Activated CD8-positive, alpha-beta T cell treated with anti-CD3 and anti-CD28 coated beads for 36 hours (primary cell): ENCODE measurements around the gene PGBD1. TPM values are rescaled to one million over a fixed set of nuclear protein-coding genes. Genes with fewer than 3 reads are reported as not detected.

Experiments
- ATAC-seq: fragments of 200-7000 bp; cut with Tn5 transposase; one replicate; pipeline ENCODE4 v1.10.0; 2021; ENCODE audit warnings: mild to moderate bottlenecking, moderate library complexity
- CTCF ChIA-PET: fragments of 350-600 bp; sonication (Branson Sonifier 250); formaldehyde crosslinking; loops from one replicate; lab custom pipeline; 2021; ENCODE audit warnings: antibody characterized with exemption; lab: Charles Lee
- POLR2A ChIA-PET: fragments of 350-600 bp; sonication (Branson Sonifier 250); formaldehyde crosslinking; loops from one replicate; lab custom pipeline; 2021; ENCODE audit warnings: antibody characterized with exemption; lab: Charles Lee
- DNase-seq: peaks from one replicate; pipeline ENCODE4 v3.0.0-alpha.2; 2020
- H3K27ac Mint-ChIP-seq: one replicate; pipeline ENCODE4 v1.8.0; 2021; ENCODE audit warnings: mild to moderate bottlenecking, mixed read lengths
- H3K27me3 Mint-ChIP-seq: one replicate; pipeline ENCODE4 v1.8.0; 2021; ENCODE audit warnings: mixed read lengths
- H3K36me3 Mint-ChIP-seq: one replicate; pipeline ENCODE4 v1.8.0; 2021; ENCODE audit warnings: low read depth, mixed read lengths
- H3K4me1 Mint-ChIP-seq: one replicate; pipeline ENCODE4 v1.8.0; 2021; ENCODE audit warnings: low read depth, mixed read lengths
- H3K4me3 Mint-ChIP-seq: one replicate; pipeline ENCODE4 v1.8.0; 2021; ENCODE audit warnings: mild to moderate bottlenecking, moderate library complexity, mixed read lengths
- H3K9me3 Mint-ChIP-seq: one replicate; pipeline ENCODE4 v1.8.0; 2021; ENCODE audit warnings: mixed read lengths
- CTCF ChIP-seq: fragments of 200-600 bp; IDR thresholded peaks from one replicate; pipeline ENCODE4 v1.8.0; 2022; ENCODE audit warnings: antibody characterized with exemption, mild to moderate bottlenecking
- intact Hi-C: fragments of 100-400 bp; cut with micrococcal nuclease; formaldehyde crosslinking; loops from one replicate; pipeline ENCODE4 v1.10.0; 2022
- total RNA-seq, 2 experiments: library from RNA; stranded (reverse); gene quantifications; one replicate each; pipeline ENCODE4 v1.2.3, GENCODE V29; 2021

PGBD1 gene
- total RNA-seq, 2 experiments from 2014 or later = 2.2 to 2.4 TPM

DNA sequence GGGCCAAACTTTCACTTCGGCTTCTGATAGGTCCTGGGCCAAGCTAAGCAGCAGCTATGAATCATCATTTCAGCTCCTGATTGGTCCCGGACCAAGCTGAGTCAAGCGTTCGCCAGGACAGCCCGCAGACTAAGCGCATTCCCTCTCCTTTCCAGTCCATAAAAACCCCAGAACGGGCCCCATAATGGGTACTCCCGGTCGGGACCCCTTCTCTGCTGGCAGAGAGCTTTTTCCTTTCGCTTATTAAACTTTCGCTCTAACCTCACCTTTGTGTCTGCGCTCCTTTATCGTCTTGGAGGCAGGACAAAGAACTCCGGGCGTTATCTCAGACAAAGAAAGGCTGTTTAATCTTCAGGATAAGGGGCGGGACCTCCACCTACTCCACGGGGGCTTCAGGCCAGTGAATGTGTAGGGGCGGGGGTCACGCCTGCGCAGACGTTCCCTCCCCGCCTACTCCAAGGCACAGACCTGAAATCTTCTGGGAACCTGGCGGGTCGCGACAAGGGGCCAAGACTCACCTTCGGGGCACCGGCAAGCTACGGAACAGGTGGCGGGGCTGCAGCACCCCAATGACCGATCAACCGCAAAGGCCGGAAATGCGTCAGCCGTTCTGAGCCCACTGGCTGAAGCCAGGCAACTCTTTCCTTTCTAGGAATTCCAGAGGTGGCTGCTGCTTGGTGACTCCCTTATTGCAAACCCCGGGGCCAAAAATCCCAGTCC lies 54.4 kb downstream of the PGBD1 start, which contains the start of gene ZSCAN31:
Gene ZSCAN31, minus strand, starts transcription at position 585 of the 720 bp plus-strand sequence. CDS start 6,465 bp downstream, outside the sequence.
- TF ChIP-seq CTCF = no peak
- intact Hi-C loops = no loop called here
- H3K9me3 Mint-ChIP-seq = peaks cover 10% of the 10 kb centered on the region
- H3K4me1 Mint-ChIP-seq = peaks cover 10% of the 10 kb centered on the region
- peak; percentile 89 for DNase-seq
- peaks cover 6% of the 10 kb centered on the region for H3K36me3 Mint-ChIP-seq
- POLR2A ChIA-PET = interaction anchor here (0.6 to 1.7 kb wide), 8 partner anchors 10 to 443 kb away, joined by 3 to 5 read pairs (median 4); partner anchors contain the start of gene ZSCAN26
- peak; percentile 91 for ATAC-seq
- H3K27me3 Mint-ChIP-seq = no peaks in the 10 kb centered on the region
- no peak within 1 kb of the TSS for H3K27ac Mint-ChIP-seq
- H3K4me3 Mint-ChIP-seq = no peak within 1 kb of the TSS
- CTCF ChIA-PET = interaction anchor here (1.9 to 3.1 kb wide), 2 partner anchors 12 to 21 kb away, joined by 4 to 19 read pairs; no protein-coding TSS in a partner anchor

GRCh38 chr6:28336284-28337120 lies 55.1 kb downstream of the PGBD1 start:
- Mint-ChIP-seq H3K27ac (no peak overlapping the region), H3K4me3 (no peak overlapping the region), H3K9me3 (peaks cover 14% of the 10 kb centered on the region), H3K36me3 (peaks cover 6% of the 10 kb centered on the region), H3K27me3 (no peaks in the 10 kb centered on the region), H3K4me1 (peaks cover 10% of the 10 kb centered on the region)
- intact Hi-C loops = no loop called here
- no peak for TF ChIP-seq CTCF
- ChIA-PET CTCF (interaction anchor here (1.9 to 3.1 kb wide), 2 partner anchors 11 to 20 kb away, joined by 4 to 19 read pairs; no protein-coding TSS in a partner anchor), POLR2A (interaction anchor here (0.6 to 1.7 kb wide), 6 partner anchors 9 to 444 kb away, joined by 3 to 5 read pairs (median 4); partner anchors contain the start of gene ZSCAN26)
- peak; percentile 38 for ATAC-seq
- DNase-seq = peak; percentile 56

GRCh38 chr6:28337121-28337520 lies 55.7 kb downstream of the PGBD1 start:
- intact Hi-C loops = no loop called here
- H3K27me3 Mint-ChIP-seq = no peaks in the 10 kb centered on the region
- POLR2A ChIA-PET = no interaction called here
- TF ChIP-seq CTCF = no peak
- H3K36me3 Mint-ChIP-seq = peaks cover 6% of the 10 kb centered on the region
- peaks cover 18% of the 10 kb centered on the region for H3K9me3 Mint-ChIP-seq
- H3K4me1 Mint-ChIP-seq = peaks cover 10% of the 10 kb centered on the region
- no peak for DNase-seq
- CTCF ChIA-PET = interaction anchor here (1.9 to 3.1 kb wide), 2 partner anchors 10 to 19 kb away, joined by 4 to 19 read pairs; no protein-coding TSS in a partner anchor
- no peak for ATAC-seq
- no peak overlapping the region for H3K4me3 Mint-ChIP-seq
- no peak overlapping the region for H3K27ac Mint-ChIP-seq

GRCh38 chr6:28340310-28341095 lies 59.1 kb downstream of the PGBD1 start:
- POLR2A ChIA-PET = interaction anchor here (0.8 to 1.2 kb wide), 2 partner anchors 15 to 42 kb away, joined by 3 to 4 read pairs; no protein-coding TSS in a partner anchor
- no peak for DNase-seq
- intact Hi-C loops = no loop called here

More at GRCh38 chr6:28340310-28341095, 59.1 kb downstream of the PGBD1 start:
- CTCF ChIA-PET = interaction anchor here (1.0 kb wide), 1 partner anchor 16 kb away, joined by 3 read pairs; no protein-coding TSS in a partner anchor
- Mint-ChIP-seq H3K27me3 (no peaks in the 10 kb centered on the region), H3K36me3 (peaks cover 6% of the 10 kb centered on the region), H3K9me3 (peaks cover 18% of the 10 kb centered on the region), H3K4me3 (no peak overlapping the region), H3K27ac (no peak overlapping the region), H3K4me1 (peaks cover 4% of the 10 kb centered on the region)
- no peak for ATAC-seq
- TF ChIP-seq CTCF = no peak
